ENCODE data around the gene KRT10.
"Not testable (repeated sequence)": the region's sequence is repeated elsewhere in the genome, so short reads cannot be mapped to it uniquely, and the experiment has no call there.

The KRT10 gene

DNA sequence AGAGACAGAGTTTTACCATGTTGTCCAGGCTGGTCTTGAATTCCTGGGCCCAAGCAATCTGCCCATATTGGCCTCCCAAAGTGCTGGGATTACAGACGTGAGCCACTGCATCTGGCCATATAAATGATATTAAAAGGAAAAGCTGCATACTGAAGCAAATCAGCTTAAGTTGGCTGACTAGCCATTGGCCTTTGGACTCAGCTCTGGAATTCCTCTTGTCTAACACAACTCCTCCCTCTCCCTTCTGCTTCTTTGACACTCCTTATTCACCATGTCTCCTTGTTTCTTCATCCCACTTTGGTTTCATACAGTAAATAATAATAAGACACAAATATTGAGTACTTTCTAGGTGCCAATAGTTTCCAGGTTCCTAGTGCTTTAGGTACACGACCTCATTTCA, 37.1 kb upstream of the KRT10 start:
- H3K4me3 ChIP-seq (ENCODE audit: low read depth, low read length), result no peak overlapping the region
- no peak for TF ChIP-seq CTCF (conservative IDR thresholded peaks at IDR 0.05; ENCODE audit: low read depth, low read length)
- DNase-seq (ENCODE audit: low read depth), result no peak

- not testable (repeated sequence) for DNase-seq (ENCODE audit: low read depth)
Measured at GRCh38 chr17:40858667-40859066, 36.3 kb upstream of the KRT10 start.

DNA sequence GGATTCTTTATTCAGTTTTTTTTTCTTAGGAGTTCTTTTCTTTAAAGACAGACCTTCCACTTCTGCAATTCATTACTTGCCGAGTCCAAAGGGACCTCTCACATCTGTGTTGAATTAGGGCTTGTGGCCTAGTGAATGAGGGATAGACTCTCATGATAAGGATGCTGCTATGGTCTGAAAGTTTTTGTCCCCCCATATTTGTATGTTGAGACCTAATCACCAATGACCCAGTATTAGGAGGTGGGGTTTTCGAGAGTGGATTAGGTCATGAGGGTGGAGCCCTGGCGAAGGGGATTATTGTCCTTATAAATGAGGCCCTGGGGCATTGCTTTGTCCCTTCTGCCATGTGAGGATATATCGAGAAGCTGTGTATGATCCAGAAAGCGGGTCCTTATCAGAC, 35.1 kb upstream of the KRT10 start:
- peak; percentile 31 for DNase-seq (ENCODE audit: low read depth)
- TF ChIP-seq CTCF (conservative IDR thresholded peaks at IDR 0.05; ENCODE audit: low read depth, low read length), result no peak

More at GRCh38 chr17:40858667-40859066, 36.3 kb upstream of the KRT10 start:
- not testable (repeated sequence) for H3K4me3 ChIP-seq (ENCODE audit: low read depth, low read length)

GRCh38 chr17:40854175-40854814, 31.9 kb upstream of the KRT10 start:
- no peak overlapping the region for H3K4me3 ChIP-seq (ENCODE audit: low read depth, low read length)
- peak; percentile 90 for DNase-seq (ENCODE audit: low read depth)

More for the DNA sequence above, 35.1 kb upstream of the KRT10 start:
- no peak overlapping the region for H3K4me3 ChIP-seq (ENCODE audit: low read depth, low read length)

DNA sequence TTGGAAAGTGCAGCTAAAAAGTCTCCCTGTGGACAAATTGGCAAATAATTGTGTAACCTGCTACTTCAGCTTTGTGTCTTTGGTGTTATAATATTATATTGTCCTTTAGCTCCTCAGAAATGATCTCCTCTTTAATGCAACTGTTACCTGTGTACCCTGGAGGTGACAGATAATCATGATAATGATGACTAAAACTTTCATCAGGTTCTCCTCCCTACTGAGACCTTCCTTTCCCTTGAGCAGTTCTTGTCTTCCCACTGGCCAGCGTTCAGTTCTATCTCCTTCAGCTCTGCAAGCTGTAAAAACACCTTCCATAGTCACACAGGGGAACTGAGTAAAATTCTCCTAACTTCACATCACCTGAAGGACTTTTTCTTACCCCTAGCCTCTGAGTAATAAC, 29.9 kb upstream of the KRT10 start:
- DNase-seq (ENCODE audit: low read depth), result no peak
- no peak overlapping the region for H3K4me3 ChIP-seq (ENCODE audit: low read depth, low read length)
- TF ChIP-seq CTCF (conservative IDR thresholded peaks at IDR 0.05; ENCODE audit: low read depth, low read length), result no peak

More at GRCh38 chr17:40854175-40854814, 31.9 kb upstream of the KRT10 start:
- TF ChIP-seq CTCF (conservative IDR thresholded peaks at IDR 0.05; ENCODE audit: low read depth, low read length), result no peak

- no peak for TF ChIP-seq CTCF (conservative IDR thresholded peaks at IDR 0.05; ENCODE audit: low read depth, low read length)
- no peak overlapping the region for H3K4me3 ChIP-seq (ENCODE audit: low read depth, low read length)
- DNase-seq (ENCODE audit: low read depth), result peak; percentile 71
Measured at GRCh38 chr17:40850293-40850972, 28.0 kb upstream of the KRT10 start.

DNA sequence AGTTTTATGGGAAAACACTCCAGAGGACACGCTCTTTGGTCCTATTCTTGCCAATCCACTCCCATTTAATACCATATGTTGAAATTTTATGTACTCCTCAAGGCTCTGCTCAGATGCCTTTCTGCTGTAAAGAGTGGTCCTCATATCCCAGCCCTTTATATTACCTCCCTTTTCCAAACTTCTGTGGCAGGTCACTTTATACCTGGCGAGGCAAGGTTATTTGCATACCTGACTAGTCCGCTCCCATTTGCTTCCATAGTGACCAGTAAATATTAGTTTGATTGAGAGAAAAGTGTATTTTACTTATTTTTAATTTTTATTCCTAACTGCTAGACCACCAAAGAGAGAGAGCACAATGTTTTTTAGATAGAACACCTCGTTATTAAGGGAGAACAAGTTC, 27.3 kb upstream of the KRT10 start:
- no peak for TF ChIP-seq CTCF (conservative IDR thresholded peaks at IDR 0.05; ENCODE audit: low read depth, low read length)
- no peak for DNase-seq (ENCODE audit: low read depth)
- no peak overlapping the region for H3K4me3 ChIP-seq (ENCODE audit: low read depth, low read length)

Data from choroid plexus epithelial cell (primary cell).